ENCODE results near the gene BICC1.

Gene BICC1

DNA sequence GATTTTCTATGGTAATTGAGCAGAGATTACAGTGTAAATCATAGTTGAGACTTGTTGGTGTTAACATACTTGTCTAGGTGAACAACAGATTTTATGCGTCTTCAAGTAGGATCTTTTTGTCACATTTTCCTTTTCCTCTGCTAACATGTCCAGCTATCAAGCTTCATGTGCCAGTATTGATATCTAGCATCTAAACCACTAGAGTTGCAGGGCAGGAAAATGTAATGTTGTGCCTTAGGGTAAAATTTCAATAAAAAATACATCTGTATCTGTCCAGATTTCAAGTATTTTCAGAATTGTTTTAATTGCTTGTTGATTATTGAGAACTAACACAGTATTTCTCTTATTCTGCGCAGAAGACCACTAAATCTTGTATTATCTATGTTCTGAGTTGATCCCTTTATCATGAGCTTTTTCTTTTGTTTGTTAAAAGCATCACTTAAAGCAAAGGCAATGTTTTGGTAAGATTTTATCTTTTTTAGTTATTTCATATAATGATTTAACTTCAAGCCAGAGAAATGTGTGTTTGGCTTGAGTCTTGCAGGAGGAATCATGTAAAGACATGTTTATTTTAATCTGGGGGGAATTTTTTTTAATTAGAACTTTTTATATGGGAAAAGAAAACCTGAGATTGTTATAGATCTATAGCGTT lies 16.5 kb downstream of the BICC1 start:
- Histone ChIP-seq H3K36me3 (ENCODE audit: insufficient read depth) (no peaks in the 10 kb centered on the region), H3K79me2 (ENCODE audit: insufficient read depth, low read depth) (no peaks in the 10 kb centered on the region), H3K27ac (no peak overlapping the region), H3K4me1 (ENCODE audit: low read depth, poor library complexity, severe bottlenecking) (no peaks in the 10 kb centered on the region), H3K27me3 (ENCODE audit: insufficient read depth, low read depth) (no peaks in the 10 kb centered on the region), H3K9ac (no peak overlapping the region), H3K4me2 (no peak overlapping the region), H4K20me1 (ENCODE audit: insufficient read depth) (no peaks in the 10 kb centered on the region), H3K4me3 (IDR thresholded peaks at IDR 0.05; ENCODE audit: insufficient read depth, low read depth, low read length) (no peak overlapping the region), H2AFZ (ENCODE audit: low read depth) (no peak overlapping the region)
- no peak for TF ChIP-seq CTCF (conservative IDR thresholded peaks at IDR 0.05; ENCODE audit: low read depth, low read length)

DNA sequence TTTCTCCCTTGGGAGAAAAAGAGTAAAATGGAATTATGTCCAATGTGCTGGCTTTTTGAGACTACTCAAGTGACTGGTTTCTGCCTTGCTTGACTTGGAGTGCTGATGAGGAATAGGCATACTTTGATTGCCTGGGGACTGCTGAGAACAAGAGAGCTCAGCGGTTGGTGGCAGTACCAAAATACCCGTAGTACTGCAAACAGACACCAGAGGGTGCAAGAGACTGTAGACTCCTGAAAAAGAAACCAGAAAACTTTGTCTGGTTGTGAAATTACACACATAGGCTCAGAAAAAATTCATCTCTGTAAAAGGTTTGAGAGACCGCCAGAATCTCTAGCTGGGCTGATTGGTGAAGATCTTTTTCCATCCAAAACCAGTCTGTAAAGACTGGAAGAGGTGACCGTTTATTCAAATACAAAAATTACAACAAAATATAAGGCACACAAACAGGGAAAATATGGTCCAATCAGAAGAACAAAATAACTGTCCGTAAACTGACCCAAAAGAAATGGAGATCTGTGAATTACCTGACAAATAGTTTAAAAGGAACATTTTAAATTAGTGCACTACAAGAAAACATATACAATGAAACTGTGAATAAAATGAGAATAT lies 18.5 kb downstream of the BICC1 start:
- Histone ChIP-seq H3K27ac (no peak overlapping the region), H3K79me2 (ENCODE audit: insufficient read depth, low read depth) (no peaks in the 10 kb centered on the region), H3K4me2 (no peak overlapping the region), H3K36me3 (ENCODE audit: insufficient read depth) (no peaks in the 10 kb centered on the region), H3K4me3 (IDR thresholded peaks at IDR 0.05; ENCODE audit: insufficient read depth, low read depth, low read length) (no peak overlapping the region), H3K4me1 (ENCODE audit: low read depth, poor library complexity, severe bottlenecking) (no peaks in the 10 kb centered on the region), H4K20me1 (ENCODE audit: insufficient read depth) (no peaks in the 10 kb centered on the region), H3K9ac (no peak overlapping the region), H3K27me3 (ENCODE audit: insufficient read depth, low read depth) (no peaks in the 10 kb centered on the region), H2AFZ (ENCODE audit: low read depth) (no peak overlapping the region)
- TF ChIP-seq CTCF (conservative IDR thresholded peaks at IDR 0.05; ENCODE audit: low read depth, low read length) = peak; percentile 83

DNA sequence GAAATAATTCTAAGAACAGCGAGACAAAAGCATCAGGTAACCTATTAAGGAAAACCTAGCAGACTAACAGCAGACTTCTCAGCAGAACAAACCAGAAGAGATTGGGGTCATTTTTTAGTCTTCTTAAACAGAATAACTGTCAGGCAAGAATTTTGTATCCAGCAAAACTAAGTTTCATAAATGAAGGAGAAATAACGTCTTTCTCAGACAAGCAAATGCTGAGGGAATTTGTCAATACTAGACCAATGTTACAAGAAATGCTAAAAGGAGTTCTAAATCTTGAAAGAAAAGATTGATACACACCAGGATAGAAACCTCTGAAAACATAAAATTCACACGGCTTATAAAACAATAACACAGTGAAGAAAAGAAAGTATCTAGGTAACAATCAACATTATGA lies 22.6 kb downstream of the BICC1 start:
- Histone ChIP-seq H3K36me3 (ENCODE audit: insufficient read depth) (no peaks in the 10 kb centered on the region), H3K9ac (no peak overlapping the region), H3K27me3 (ENCODE audit: insufficient read depth, low read depth) (no peaks in the 10 kb centered on the region), H3K4me3 (IDR thresholded peaks at IDR 0.05; ENCODE audit: insufficient read depth, low read depth, low read length) (no peak overlapping the region), H2AFZ (ENCODE audit: low read depth) (no peak overlapping the region), H3K4me1 (ENCODE audit: low read depth, poor library complexity, severe bottlenecking) (no peaks in the 10 kb centered on the region), H3K4me2 (no peak overlapping the region), H3K27ac (no peak overlapping the region), H3K79me2 (ENCODE audit: insufficient read depth, low read depth) (no peaks in the 10 kb centered on the region), H4K20me1 (ENCODE audit: insufficient read depth) (no peaks in the 10 kb centered on the region)
- no peak for TF ChIP-seq CTCF (conservative IDR thresholded peaks at IDR 0.05; ENCODE audit: low read depth, low read length)

DNA sequence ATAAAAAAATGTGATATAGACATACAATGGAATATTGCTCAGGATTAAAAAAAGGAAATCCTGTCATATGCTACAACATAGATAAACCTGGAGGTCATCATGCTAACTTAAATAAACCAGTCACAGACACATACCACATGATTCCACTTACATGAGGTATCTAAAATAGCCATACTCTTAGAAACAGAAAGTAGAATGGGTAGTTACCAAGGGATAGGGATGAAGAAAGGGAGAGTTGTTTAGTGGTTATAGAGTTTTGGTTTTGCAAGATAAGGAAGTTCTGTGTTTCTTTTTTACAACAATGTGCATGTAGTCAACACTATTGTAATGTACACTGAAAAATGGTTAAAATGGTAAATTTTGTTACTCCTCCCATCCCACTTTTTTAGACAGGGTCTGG lies 30.5 kb downstream of the BICC1 start:
- H3K79me2 ChIP-seq (ENCODE audit: insufficient read depth, low read depth) = no peaks in the 10 kb centered on the region
- H3K4me2 ChIP-seq = no peak overlapping the region
- H3K4me1 ChIP-seq (ENCODE audit: low read depth, poor library complexity, severe bottlenecking) = no peaks in the 10 kb centered on the region
- no peak overlapping the region for H2AFZ ChIP-seq (ENCODE audit: low read depth)
- H3K9ac ChIP-seq = no peak overlapping the region
- H3K27me3 ChIP-seq (ENCODE audit: insufficient read depth, low read depth) = no peaks in the 10 kb centered on the region
- H3K36me3 ChIP-seq (ENCODE audit: insufficient read depth) = no peaks in the 10 kb centered on the region
- no peak for TF ChIP-seq CTCF (conservative IDR thresholded peaks at IDR 0.05; ENCODE audit: low read depth, low read length)
- H3K4me3 ChIP-seq (IDR thresholded peaks at IDR 0.05; ENCODE audit: insufficient read depth, low read depth, low read length) = no peak overlapping the region
- no peak overlapping the region for H3K27ac ChIP-seq
- no peaks in the 10 kb centered on the region for H4K20me1 ChIP-seq (ENCODE audit: insufficient read depth)

All from KMS-11 (cell line).